A673 (cell line): Measurements from ENCODE around the gene PFN4. TPM values are rescaled to one million over a fixed set of nuclear protein-coding genes. Genes with fewer than 3 reads are reported as not detected.

Experiments used
- BruUV-seq: library from RNA; stranded (reverse); fragments of 400-500 nt; replicated peaks from 2 replicates; lab custom pipeline; 2021; lab: Mats Ljungman, UMichigan
- CTCF ChIA-PET: fragments of 300-600 bp; sonication (Branson Sonifier 250); formaldehyde crosslinking; loops from one replicate; lab custom pipeline; 2022; ENCODE audit warnings: antibody characterized with exemption; lab: Charles Lee
- POLR2A ChIA-PET: fragments of 300-600 bp; sonication (Branson Sonifier 250); formaldehyde crosslinking; loops from one replicate; lab custom pipeline; 2022; ENCODE audit warnings: antibody characterized with exemption; ENCODE audit not compliant: low non-redundant PET; lab: Charles Lee
- DNase-seq: peaks from one replicate; pipeline ENCODE4 v3.0.0-alpha.2; 2015; ENCODE audit warnings: low spot score
- H3K27ac ChIP-seq: fragments of 200-600 bp; sonication (generic); 2 replicates; pipeline ENCODE4 v1.5.1; 2016; ENCODE audit warnings: mixed run types, low read depth, mild to moderate bottlenecking, mixed read lengths, antibody characterized with exemption, low read length; ENCODE audit not compliant: poor library complexity, severe bottlenecking
- H3K27me3 ChIP-seq: fragments of 200-600 bp; sonication (generic); replicated peaks from 2 replicates; pipeline ENCODE4 v1.6.1; 2017; ENCODE audit warnings: mixed run types, low read depth, mild to moderate bottlenecking, mixed read lengths, antibody characterized with exemption, low read length; ENCODE audit not compliant: insufficient read depth, poor library complexity
- H3K36me3 ChIP-seq: fragments of 200-600 bp; sonication (generic); 2 replicates; pipeline ENCODE4 v1.6.1; 2016; ENCODE audit warnings: mixed run types, mild to moderate bottlenecking, mixed read lengths, antibody characterized with exemption, low read length; ENCODE audit not compliant: insufficient read depth, poor library complexity, severe bottlenecking
- H3K4me1 ChIP-seq: fragments of 200-600 bp; sonication (generic); 2 replicates; pipeline ENCODE4 v1.6.1; 2017; ENCODE audit warnings: mixed run types, mild to moderate bottlenecking, mixed read lengths, antibody characterized with exemption, low read length; ENCODE audit not compliant: insufficient read depth, poor library complexity, severe bottlenecking
- H3K4me3 ChIP-seq: fragments of 200-600 bp; sonication (generic); 2 replicates; pipeline ENCODE4 v1.5.1; 2016; ENCODE audit warnings: low read depth, mixed run types, mild to moderate bottlenecking, mixed read lengths, low read length; ENCODE audit not compliant: poor library complexity, severe bottlenecking
- H3K9me3 ChIP-seq: fragments of 200-600 bp; sonication (generic); 2 replicates; pipeline ENCODE4 v1.6.1; 2016; ENCODE audit warnings: mixed run types, low read depth, mild to moderate bottlenecking, mixed read lengths, antibody characterized with exemption, low read length; ENCODE audit not compliant: poor library complexity, severe bottlenecking
- CTCF ChIP-seq: fragments of 300-800, 200-600 bp; sonication (generic); conservative IDR thresholded peaks from 2 replicates; pipeline ENCODE4 v1.5.1; 2017; ENCODE audit warnings: low read depth, mild to moderate bottlenecking, antibody characterized with exemption, low read length, moderate library complexity, mixed read lengths
- EZH2 ChIP-seq: fragments of 200-600 bp; sonication (generic); IDR thresholded peaks from 2 replicates; pipeline ENCODE4 v1.6.1; 2017; ENCODE audit warnings: borderline replicate concordance, low read depth, mild to moderate bottlenecking, mixed read lengths, antibody characterized with exemption, low read length; ENCODE audit not compliant: poor library complexity, severe bottlenecking
- intact Hi-C: fragments of 100-400 bp; cut with micrococcal nuclease; formaldehyde crosslinking; loops from one replicate; pipeline ENCODE4 v1.10.0; 2022; ENCODE audit not compliant: unreplicated experiment
- total RNA-seq: library from RNA; stranded (reverse); gene quantifications from 2 replicates; pipeline ENCODE4 v1.2.3, GENCODE V29; 2021

The PFN4 gene
- total RNA-seq, 1 experiment from 2014 or later: not detected

GRCh38 chr2:24085200-24085489 is 38.0 kb downstream of the PFN4 start:
- intact Hi-C loops: no loop called here
- Histone ChIP-seq H3K4me1 (peaks cover 4% of the 10 kb centered on the region), H3K4me3 (peak overlapping the region; percentile 63), H3K9me3 (no peaks in the 10 kb centered on the region), H3K27ac (peak overlapping the region; percentile 53), H3K36me3 (no peaks in the 10 kb centered on the region), H3K27me3 (no peaks in the 10 kb centered on the region)
- TF ChIP-seq EZH2 (no peak), CTCF (no peak)
- ChIA-PET CTCF (interaction anchor here (1.6 to 2.0 kb wide), 2 partner anchors 9 to 261 kb away, joined by 4 to 16 read pairs; partner anchors contain the start of gene SF3B6), POLR2A (no interaction called here)
- no peak for DNase-seq
- BruUV-seq: no TSS peak

GRCh38 chr2:24084386-24085199 is 38.5 kb downstream of the PFN4 start, which contains the start of gene TP53I3:
TP53I3 (minus strand) TSS chr2:24084834; CDS start chr2:24084326, 508 bp downstream.
- TF ChIP-seq EZH2 (no peak), CTCF (peak; percentile 88)
- Histone ChIP-seq H3K27ac (peak within 1 kb of the TSS; percentile 53), H3K36me3 (no peaks in the 10 kb centered on the region), H3K4me1 (peaks cover 4% of the 10 kb centered on the region), H3K4me3 (peak within 1 kb of the TSS; percentile 63), H3K27me3 (no peaks in the 10 kb centered on the region), H3K9me3 (no peaks in the 10 kb centered on the region)
- CTCF ChIA-PET: interaction anchor here (0.6 to 2.0 kb wide), 7 partner anchors 8 to 260 kb away, joined by 3 to 16 read pairs (median 4); partner anchors contain the start of genes ATAD2B, SF3B6 and WDCP
- POLR2A ChIA-PET: no interaction called here
- peak; percentile 83 for DNase-seq
- intact Hi-C loops: loop anchor here (5.0 kb wide), 2 partner anchors 157 to 298 kb away; partner anchors contain the start of gene ATAD2B
- BruUV-seq: no TSS peak

- BruUV-seq: no TSS peak
- CTCF ChIA-PET: interaction anchor here (0.5 to 2.0 kb wide), 8 partner anchors 7 to 259 kb away, joined by 3 to 16 read pairs (median 5); partner anchors contain the start of genes ATAD2B, SF3B6 and WDCP
- Histone ChIP-seq H3K36me3 (no peaks in the 10 kb centered on the region), H3K27me3 (no peaks in the 10 kb centered on the region), H3K4me3 (peak overlapping the region; percentile 63), H3K27ac (peak overlapping the region; percentile 53), H3K9me3 (no peaks in the 10 kb centered on the region), H3K4me1 (peaks cover 4% of the 10 kb centered on the region)
- TF ChIP-seq EZH2 (no peak), CTCF (no peak)
- POLR2A ChIA-PET: no interaction called here
- peak; percentile 61 for DNase-seq
- intact Hi-C loops: loop anchor here (5.0 kb wide), 2 partner anchors 156 to 299 kb away; partner anchors contain the start of gene ATAD2B
Measured at GRCh38 chr2:24083567-24084385, 39.4 kb downstream of the PFN4 start.
